Erythroblast (primary cell): ENCODE data around the gene GTF3C1.

ENCODE experiments used
- GATA1 ChIP-seq: IDR thresholded peaks from 2 replicates; pipeline ENCODE4 v1.6.1; 2011; ENCODE audit warnings: low read depth, mild to moderate bottlenecking, control low read depth, low read length, moderate library complexity
- POLR2A ChIP-seq: IDR thresholded peaks from 2 replicates; pipeline ENCODE4 v1.6.1; 2011; ENCODE audit warnings: mild to moderate bottlenecking, low read length

DNA sequence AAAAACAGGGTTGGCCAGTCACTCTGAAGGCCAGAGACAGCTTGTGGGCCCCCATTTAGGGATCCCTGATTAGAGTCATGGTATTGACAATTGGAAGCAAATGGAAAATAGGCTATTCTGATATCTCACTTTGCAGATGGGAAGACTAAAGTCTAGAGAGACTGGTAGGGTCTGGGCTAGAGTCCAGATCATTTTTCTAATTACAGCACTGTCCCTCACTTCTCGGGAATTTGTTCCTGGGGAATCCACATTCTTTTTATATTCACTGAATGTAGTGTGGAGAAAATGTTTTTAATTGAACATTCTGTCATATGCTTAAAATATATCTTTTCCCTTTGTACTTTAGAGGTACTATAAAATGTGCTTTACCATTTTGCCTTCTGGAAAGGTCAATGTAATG lies 1.3 kb upstream of the GTF3C1 start:
- TF ChIP-seq POLR2A (no peak), GATA1 (no peak)
